ENCODE measurements around the gene MAFG.
"Not testable (repeated sequence)": the region's sequence is repeated elsewhere in the genome, so short reads cannot be mapped to it uniquely, and the experiment has no call there.

Gene MAFG

DNA sequence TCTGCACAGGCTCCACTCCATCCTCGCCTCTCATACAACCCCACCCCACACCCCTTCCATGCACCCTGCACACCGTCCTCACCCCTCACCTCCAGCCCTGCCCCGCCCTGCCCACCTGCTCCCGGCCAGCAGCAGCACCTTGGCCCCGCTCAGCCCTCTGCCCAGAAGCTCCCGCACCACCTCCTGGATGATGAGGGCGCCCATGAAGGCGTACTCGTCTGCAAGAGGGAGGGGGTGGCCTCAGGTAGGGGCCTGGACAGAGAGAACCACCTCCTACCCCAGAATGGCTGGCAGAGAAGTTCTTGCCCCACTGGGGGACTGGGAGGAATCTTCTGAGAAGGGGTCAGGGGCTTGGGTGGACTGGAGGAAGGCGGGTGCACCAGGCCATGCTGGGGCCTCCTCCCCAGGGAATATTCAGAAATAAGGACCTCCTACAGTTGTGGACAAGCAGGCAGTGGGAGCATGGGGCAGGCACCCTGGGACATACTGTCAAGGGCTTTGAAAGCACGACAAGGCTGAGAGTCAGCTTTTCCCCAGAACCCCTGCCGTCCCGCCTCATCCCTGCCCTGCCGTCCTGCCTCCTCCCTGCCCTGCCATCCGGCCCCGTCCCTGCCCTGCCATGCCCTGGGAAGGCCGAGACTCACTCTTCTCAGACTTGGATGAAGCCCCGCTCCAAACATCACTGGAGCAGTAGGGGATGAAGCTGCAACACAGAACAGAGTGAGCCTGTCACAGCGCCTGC is 30.3 kb upstream of the MAFG start:
- DNase-seq = no peak

GRCh38 chr17:81956607-81957589 is 29.4 kb upstream of the MAFG start:
- no peak for DNase-seq

GRCh38 chr17:81955756-81956544 is 28.4 kb upstream of the MAFG start:
- no peak for DNase-seq

- DNase-seq = no peak
Measured at GRCh38 chr17:81955058-81955681, 27.6 kb upstream of the MAFG start.

DNA sequence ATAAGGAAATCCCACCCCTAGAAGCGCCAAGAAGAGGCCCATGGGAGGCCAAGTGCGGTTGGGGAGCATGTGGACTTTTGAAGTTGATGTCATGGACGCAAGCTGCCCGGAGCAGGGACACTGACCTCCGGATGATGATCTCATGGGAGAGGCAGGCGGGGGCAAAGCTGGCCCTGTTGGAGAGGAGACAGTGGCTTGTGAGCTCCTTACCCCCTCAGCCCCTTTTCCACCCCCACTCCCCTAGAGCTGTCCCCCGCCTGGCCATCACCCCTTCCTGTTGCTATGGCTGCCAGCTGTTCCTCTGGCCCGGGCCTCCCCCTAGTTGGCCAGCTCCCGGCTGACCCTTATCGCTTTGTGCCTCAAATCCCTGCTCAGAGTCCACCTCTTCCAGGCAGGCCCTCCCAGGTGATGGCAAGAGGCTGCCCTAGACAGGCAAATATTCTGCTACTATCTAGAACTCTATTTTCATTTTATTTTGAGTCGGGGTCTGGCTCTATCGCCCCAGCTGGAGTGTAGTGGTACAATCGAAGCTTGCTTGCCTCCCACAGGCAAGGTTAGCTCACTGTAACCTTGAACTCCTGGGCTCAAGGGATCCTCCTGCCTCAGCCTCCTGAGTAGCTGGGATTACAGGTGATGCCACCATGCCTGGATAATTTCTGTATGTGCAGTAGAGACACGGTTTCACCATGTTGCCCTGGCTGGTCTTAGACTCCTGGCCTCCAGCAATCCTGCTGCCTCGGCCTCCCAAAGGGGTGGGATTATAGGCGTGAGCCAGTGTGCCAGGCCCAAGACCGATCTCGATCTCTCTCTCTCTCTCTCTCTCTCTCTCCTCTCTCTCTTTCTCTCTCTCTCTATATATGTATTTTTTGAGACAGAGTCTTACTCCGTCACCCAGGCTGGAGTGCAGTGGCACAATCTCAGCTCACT is 26.9 kb upstream of the MAFG start:
- no peak for DNase-seq

GRCh38 chr17:81953443-81953842 is 25.9 kb upstream of the MAFG start:
- not testable (repeated sequence) for DNase-seq

- no peak for DNase-seq
Measured at GRCh38 chr17:81952792-81953228, 25.3 kb upstream of the MAFG start.

DNA sequence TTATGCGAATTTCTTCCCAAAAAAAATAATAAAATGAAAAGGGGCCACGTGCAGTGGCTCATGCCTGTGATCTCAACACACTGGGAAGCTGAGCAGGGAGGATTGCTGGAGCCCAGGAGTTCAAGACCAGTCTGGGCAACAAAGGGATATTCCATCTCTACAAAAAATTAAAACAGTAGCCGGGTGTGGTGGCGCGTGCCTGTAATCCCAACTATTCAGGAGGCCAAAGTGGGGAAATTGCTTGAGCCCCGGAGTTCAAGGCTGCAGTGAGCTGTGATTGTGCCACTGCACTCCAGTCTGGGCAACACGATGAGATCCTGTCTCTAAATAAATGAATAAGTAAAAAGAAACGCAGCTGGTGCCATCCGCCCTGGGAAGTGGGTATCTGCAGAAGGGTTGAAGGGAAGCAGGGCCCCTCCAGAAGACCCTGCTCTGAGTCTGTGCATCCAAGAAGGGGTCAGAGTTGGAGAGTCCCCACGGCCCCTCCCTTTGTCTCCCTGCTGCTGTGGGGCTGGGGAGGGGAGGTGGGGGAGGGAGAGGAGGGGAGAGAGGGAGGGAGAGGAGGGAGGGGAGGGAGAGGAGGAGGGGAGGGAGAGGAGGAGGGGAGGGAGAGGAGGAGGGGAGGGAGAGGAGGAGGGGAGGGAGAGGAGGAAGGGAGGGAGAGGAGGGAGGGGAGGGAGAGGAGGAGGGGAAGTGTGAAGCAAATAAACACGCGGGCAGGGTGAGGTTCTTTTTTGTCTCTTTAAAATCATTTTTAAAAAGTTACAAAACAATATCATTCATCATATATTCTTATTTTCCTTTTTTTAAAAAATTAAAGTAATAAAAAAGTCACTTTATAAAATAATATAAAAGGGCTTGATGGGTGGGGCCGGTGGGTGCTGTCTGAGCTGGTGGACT is 24.5 kb upstream of the MAFG start:
- no peak for DNase-seq

GRCh38 chr17:81950501-81950900 is 23.0 kb upstream of the MAFG start:
- DNase-seq = no peak

- DNase-seq = peak; percentile 16
Measured at GRCh38 chr17:81948635-81949378, 21.3 kb upstream of the MAFG start.

DNA sequence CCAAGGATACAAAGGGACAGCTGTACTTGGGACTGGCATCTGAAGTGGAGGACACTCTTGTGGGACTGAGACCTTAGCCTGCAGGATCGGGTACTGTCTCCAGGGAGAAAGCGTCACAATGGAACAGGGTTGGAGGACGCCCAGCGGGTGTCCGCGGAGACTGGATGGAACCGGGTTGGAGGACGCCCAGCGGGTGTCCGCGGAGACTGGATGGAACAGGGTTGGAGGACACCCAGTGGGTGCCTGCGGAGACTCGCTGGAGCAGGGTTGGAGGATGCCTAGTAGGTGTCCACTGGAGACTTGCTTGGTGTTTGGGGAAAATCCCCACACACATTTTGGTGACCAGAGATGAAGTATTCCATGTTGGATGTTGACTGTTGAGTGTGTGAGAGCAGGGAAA is 19.7 kb upstream of the MAFG start, which contains the start of gene MYADML2:
TSS of gene MYADML2 (minus strand) at position 45 of the 400 bp plus-strand sequence. CDS start 5,492 bp downstream, outside the sequence.
- DNase-seq = no peak

- DNase-seq = no peak
Measured at GRCh38 chr17:81944858-81945257, 17.3 kb upstream of the MAFG start.

DNA sequence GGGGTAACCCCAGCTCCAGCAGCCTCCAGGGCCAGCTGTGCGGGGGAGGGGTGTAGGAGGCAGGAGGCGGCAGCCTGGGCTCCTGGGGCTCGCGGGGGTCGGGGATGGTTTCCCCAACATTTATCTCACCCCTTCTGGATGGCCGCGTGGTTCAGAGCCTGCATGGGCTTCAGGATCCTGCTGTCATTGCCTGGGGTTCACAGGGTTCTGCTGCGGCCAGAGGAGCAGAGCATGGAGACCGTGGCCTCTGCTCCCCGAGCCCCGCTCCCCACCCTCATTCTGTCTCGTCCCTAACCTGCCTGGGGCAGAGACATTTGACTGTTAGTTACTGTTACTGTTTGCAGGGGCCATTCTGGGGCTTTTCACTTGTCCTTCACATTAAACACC is 14.6 kb upstream of the MAFG start:
- no peak for DNase-seq

DNA sequence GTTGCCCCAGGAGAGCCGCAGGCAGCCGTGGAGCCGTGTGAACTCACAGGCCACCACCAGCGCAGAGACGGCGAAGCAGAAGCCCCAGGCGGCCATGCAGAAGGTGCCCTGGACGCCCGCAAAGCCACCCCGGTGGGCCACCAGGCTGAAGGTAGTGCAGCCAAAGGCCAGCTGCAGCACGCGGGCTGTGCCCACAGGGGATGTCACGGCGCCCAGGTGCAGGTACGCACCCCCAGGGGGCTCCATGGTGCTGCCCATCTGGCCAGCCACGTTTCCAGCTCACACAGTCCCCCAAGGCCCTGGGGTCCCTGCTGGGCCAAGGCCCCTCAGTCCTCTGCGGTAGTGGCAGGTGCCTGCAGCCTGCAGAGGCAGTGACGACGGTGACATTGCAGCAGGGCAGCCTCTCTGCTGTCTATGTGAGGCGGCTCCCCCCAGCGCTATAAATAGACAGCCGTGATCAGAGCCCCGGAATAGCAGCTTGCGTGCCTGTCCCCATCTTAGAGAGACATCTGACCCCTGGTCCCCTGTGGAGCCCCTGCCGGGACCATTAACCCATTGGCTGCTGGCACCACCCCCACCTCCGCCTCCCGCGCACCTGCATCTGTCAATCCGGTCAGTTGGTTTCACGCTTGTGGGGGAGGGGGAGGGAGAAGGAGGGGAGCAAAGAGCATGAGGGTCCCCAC is 14.1 kb upstream of the MAFG start:
- peak; percentile 15 for DNase-seq

- DNase-seq = no peak
Measured at GRCh38 chr17:81940538-81941483, 13.3 kb upstream of the MAFG start.

- no peak for DNase-seq
Measured at GRCh38 chr17:81939881-81940385, 12.4 kb upstream of the MAFG start.

GRCh38 chr17:81939218-81939617 is 11.7 kb upstream of the MAFG start:
- DNase-seq = no peak
